ENCODE data around the gene GPR45.

The GPR45 gene

GRCh38 chr2:105254531-105255210, 13.1 kb downstream of the GPR45 start:
- Histone ChIP-seq H3K9me3 (ENCODE audit: insufficient read depth, low read depth, low read length) (0 out of 2 replicates have a peak, but pooled peaks cover 2% of the 10 kb centered on the region), H3K36me3 (ENCODE audit: insufficient read depth, low read length) (no peaks in the 10 kb centered on the region), H3K4me1 (ENCODE audit: insufficient read depth, low read length) (no peaks in the 10 kb centered on the region), H3K4me3 (ENCODE audit: low read length) (no peak overlapping the region), H3K27ac (ENCODE audit: low read depth, low read length) (no peak overlapping the region), H3K27me3 (ENCODE audit: insufficient read depth, low read length) (no peaks in the 10 kb centered on the region), H3K9ac (ENCODE audit: low read depth, low read length) (no peak overlapping the region)
- whole genome bisulfite sequencing = 83% methylated on average over 5 of the region's 5 CpGs

GRCh38 chr2:105255979-105256378, 14.4 kb downstream of the GPR45 start:
- Histone ChIP-seq H3K9ac (ENCODE audit: low read depth, low read length) (no peak overlapping the region), H3K4me3 (ENCODE audit: low read length) (no peak overlapping the region), H3K27me3 (ENCODE audit: insufficient read depth, low read length) (no peaks in the 10 kb centered on the region), H3K4me1 (ENCODE audit: insufficient read depth, low read length) (no peaks in the 10 kb centered on the region), H3K27ac (ENCODE audit: low read depth, low read length) (no peak overlapping the region), H3K36me3 (ENCODE audit: insufficient read depth, low read length) (no peaks in the 10 kb centered on the region), H3K9me3 (ENCODE audit: insufficient read depth, low read depth, low read length) (no peaks in the 10 kb centered on the region)
- 77% methylated on average over 2 of the region's 2 CpGs for WGBS

DNA sequence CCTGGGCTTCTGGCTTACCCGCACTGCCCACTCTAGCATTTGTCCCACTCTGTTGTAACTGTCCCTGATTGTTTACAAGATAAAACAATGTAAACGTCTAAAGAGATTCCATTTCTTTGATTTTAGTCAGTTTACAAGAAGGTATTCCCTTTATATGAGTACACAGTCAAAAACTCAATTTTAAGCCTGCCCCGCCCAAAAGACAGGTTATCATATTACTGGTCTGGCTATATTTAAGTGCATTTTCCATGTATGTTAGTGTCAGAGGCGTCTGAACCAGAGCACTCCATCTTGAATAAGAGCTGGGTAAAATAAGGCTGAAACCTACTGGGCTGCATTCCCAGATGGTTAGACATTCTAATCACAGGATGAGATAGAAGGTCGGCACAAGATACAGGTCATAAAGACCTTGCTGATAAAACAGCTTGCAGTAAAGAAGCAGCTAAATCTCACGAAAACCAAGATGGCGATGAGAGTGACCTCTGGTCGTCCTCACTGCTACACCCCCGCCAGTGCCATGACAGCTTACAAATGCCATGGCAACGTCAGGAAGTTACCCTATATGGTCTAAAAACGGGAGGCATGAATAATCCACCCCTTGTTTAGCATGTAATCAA, 15.0 kb downstream of the GPR45 start:
- Histone ChIP-seq H3K9ac (ENCODE audit: low read depth, low read length) (no peak overlapping the region), H3K4me1 (ENCODE audit: insufficient read depth, low read length) (no peaks in the 10 kb centered on the region), H3K9me3 (ENCODE audit: insufficient read depth, low read depth, low read length) (no peaks in the 10 kb centered on the region), H3K27me3 (ENCODE audit: insufficient read depth, low read length) (no peaks in the 10 kb centered on the region), H3K36me3 (ENCODE audit: insufficient read depth, low read length) (no peaks in the 10 kb centered on the region), H3K4me3 (ENCODE audit: low read length) (no peak overlapping the region), H3K27ac (ENCODE audit: low read depth, low read length) (no peak overlapping the region)
- WGBS = 87% methylated on average over 10 of the region's 11 CpGs

DNA sequence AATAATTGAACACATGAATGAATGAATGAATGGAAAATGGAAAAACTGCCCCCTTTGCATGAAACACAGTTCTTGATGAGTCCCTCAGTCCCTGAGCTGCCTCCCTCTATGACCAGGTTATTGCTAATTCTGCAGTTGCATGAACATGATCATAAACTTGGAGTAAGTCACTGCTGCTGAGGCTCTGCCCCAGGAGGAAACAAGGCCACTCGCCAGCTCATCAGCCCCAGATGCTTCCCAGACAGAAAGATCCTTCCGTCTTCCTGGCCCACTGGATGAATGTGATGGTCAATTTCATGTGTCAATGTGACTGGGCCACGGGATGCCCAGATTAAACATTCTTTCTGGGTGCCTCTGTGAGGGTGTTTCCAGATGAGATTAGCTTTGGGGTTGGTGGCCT, 16.4 kb downstream of the GPR45 start:
- H3K9me3 ChIP-seq (ENCODE audit: insufficient read depth, low read depth, low read length) = no peaks in the 10 kb centered on the region
- H3K36me3 ChIP-seq (ENCODE audit: insufficient read depth, low read length) = no peaks in the 10 kb centered on the region
- no peak overlapping the region for H3K9ac ChIP-seq (ENCODE audit: low read depth, low read length)
- WGBS = 92% methylated on average over 3 of the region's 3 CpGs
- H3K27me3 ChIP-seq (ENCODE audit: insufficient read depth, low read length) = no peaks in the 10 kb centered on the region
- no peaks in the 10 kb centered on the region for H3K4me1 ChIP-seq (ENCODE audit: insufficient read depth, low read length)
- no peak overlapping the region for H3K4me3 ChIP-seq (ENCODE audit: low read length)
- H3K27ac ChIP-seq (ENCODE audit: low read depth, low read length) = no peak overlapping the region

GRCh38 chr2:105258835-105259350, 17.4 kb downstream of the GPR45 start:
- no peak overlapping the region for H3K27ac ChIP-seq (ENCODE audit: low read depth, low read length)

DNA sequence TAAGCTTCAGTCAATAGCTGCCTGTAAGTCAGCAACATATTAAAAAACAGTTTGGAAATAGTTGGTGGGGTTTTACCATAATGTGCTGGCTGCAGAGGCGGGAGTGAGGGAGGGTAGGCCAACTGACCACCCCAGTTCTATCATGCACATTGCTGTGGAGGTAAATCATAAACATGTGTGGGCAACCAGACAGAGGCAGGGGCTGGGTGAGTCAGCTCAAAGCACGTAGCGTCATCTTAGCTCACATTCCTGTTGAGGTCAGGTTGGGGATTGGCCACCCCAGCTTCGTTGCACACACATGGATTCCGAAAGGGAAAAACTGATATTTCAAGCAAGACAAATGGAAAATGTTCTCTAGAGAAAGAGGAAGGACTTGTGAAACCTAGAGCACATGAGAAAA, 19.5 kb downstream of the GPR45 start:
- Histone ChIP-seq H3K27me3 (ENCODE audit: insufficient read depth, low read length) (no peaks in the 10 kb centered on the region), H3K4me1 (ENCODE audit: insufficient read depth, low read length) (no peaks in the 10 kb centered on the region), H3K36me3 (ENCODE audit: insufficient read depth, low read length) (peaks cover 4% of the 10 kb centered on the region; the same call in 1 of the 2 replicates), H3K4me3 (ENCODE audit: low read length) (no peak overlapping the region), H3K9me3 (ENCODE audit: insufficient read depth, low read depth, low read length) (no peaks in the 10 kb centered on the region), H3K9ac (ENCODE audit: low read depth, low read length) (no peak overlapping the region), H3K27ac (ENCODE audit: low read depth, low read length) (no peak overlapping the region)
- 91% methylated on average over 5 of the region's 5 CpGs for WGBS

More at GRCh38 chr2:105258835-105259350, 17.4 kb downstream of the GPR45 start:
- no peak overlapping the region for H3K4me3 ChIP-seq (ENCODE audit: low read length)
- no peaks in the 10 kb centered on the region for H3K4me1 ChIP-seq (ENCODE audit: insufficient read depth, low read length)
- no peaks in the 10 kb centered on the region for H3K9me3 ChIP-seq (ENCODE audit: insufficient read depth, low read depth, low read length)
- H3K9ac ChIP-seq (ENCODE audit: low read depth, low read length) = no peak overlapping the region
- H3K27me3 ChIP-seq (ENCODE audit: insufficient read depth, low read length) = no peaks in the 10 kb centered on the region
- no peaks in the 10 kb centered on the region for H3K36me3 ChIP-seq (ENCODE audit: insufficient read depth, low read length)
- WGBS = 92% methylated on average over 10 of the region's 10 CpGs

- H3K4me3 ChIP-seq (ENCODE audit: low read length) = no peak overlapping the region
- H3K9ac ChIP-seq (ENCODE audit: low read depth, low read length) = no peak overlapping the region
- H3K4me1 ChIP-seq (ENCODE audit: insufficient read depth, low read length) = no peaks in the 10 kb centered on the region
- whole genome bisulfite sequencing = 93% methylated on average over 10 of the region's 10 CpGs
- H3K27me3 ChIP-seq (ENCODE audit: insufficient read depth, low read length) = no peaks in the 10 kb centered on the region
- no peak overlapping the region for H3K27ac ChIP-seq (ENCODE audit: low read depth, low read length)
- H3K9me3 ChIP-seq (ENCODE audit: insufficient read depth, low read depth, low read length) = no peaks in the 10 kb centered on the region
- peaks cover 20% of the 10 kb centered on the region for H3K36me3 ChIP-seq (ENCODE audit: insufficient read depth, low read length)
Observed at GRCh38 chr2:105262651-105263091, 21.1 kb downstream of the GPR45 start.

DNA sequence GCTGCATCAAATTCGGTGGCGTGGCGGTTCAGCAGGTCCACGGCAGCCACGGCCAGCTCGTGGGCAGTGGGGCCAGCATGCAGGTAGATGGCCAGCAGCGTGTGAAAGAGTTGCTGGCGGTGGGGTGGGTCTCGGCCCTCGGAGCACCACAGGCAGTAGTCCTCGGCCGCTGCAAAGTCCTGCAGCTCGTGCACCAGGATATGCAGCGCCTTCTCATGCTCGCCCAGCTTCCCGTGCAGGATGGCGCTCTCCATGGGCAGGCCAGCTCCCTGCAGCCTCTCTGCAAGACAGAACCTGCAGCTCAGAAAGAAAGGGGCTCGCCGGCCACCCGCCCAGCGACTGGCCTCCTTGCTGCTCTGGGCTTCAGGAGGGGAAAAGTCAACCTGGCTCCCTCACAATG, 27.9 kb downstream of the GPR45 start:
- Histone ChIP-seq H3K9ac (ENCODE audit: low read depth, low read length) (no peak overlapping the region), H3K36me3 (ENCODE audit: insufficient read depth, low read length) (peaks cover 75% of the 10 kb centered on the region), H3K4me1 (ENCODE audit: insufficient read depth, low read length) (no peaks in the 10 kb centered on the region), H3K27ac (ENCODE audit: low read depth, low read length) (no peak overlapping the region), H3K9me3 (ENCODE audit: insufficient read depth, low read depth, low read length) (no peaks in the 10 kb centered on the region), H3K27me3 (ENCODE audit: insufficient read depth, low read length) (no peaks in the 10 kb centered on the region), H3K4me3 (ENCODE audit: low read length) (no peak overlapping the region)
- 95% methylated on average over 21 of the region's 21 CpGs for WGBS

GRCh38 chr2:105271393-105272045, 30.0 kb downstream of the GPR45 start:
- WGBS = 96% methylated on average over 14 of the region's 14 CpGs
- Histone ChIP-seq H3K4me3 (ENCODE audit: low read length) (no peak overlapping the region), H3K36me3 (ENCODE audit: insufficient read depth, low read length) (peaks cover 86% of the 10 kb centered on the region), H3K9me3 (ENCODE audit: insufficient read depth, low read depth, low read length) (no peaks in the 10 kb centered on the region), H3K4me1 (ENCODE audit: insufficient read depth, low read length) (no peaks in the 10 kb centered on the region), H3K9ac (ENCODE audit: low read depth, low read length) (no peak overlapping the region), H3K27ac (ENCODE audit: low read depth, low read length) (no peak overlapping the region), H3K27me3 (ENCODE audit: insufficient read depth, low read length) (no peaks in the 10 kb centered on the region)

DNA sequence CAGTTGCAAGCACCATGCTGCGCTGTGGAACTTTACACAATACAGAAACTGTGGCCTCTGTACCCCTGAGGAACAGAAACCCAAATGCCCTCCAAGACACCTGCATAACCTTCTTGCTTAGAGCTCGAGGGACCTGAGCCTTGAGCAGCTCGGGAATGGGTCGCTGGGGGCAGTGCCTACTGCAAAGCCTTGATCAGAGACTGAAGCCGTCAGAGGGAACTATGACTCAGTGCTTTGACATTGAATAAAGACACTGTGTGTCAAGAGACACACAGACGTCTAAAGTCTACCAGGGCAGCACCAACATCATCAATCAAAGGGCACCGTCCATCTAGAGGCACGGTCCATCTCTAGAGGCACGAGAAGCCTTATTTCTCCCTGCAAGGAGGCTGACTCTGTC, 30.6 kb downstream of the GPR45 start:
- no peak overlapping the region for H3K9ac ChIP-seq (ENCODE audit: low read depth, low read length)
- no peaks in the 10 kb centered on the region for H3K9me3 ChIP-seq (ENCODE audit: insufficient read depth, low read depth, low read length)
- H3K27ac ChIP-seq (ENCODE audit: low read depth, low read length) = no peak overlapping the region
- WGBS = 94% methylated on average over 9 of the region's 9 CpGs
- H3K36me3 ChIP-seq (ENCODE audit: insufficient read depth, low read length) = peaks cover 86% of the 10 kb centered on the region
- no peaks in the 10 kb centered on the region for H3K4me1 ChIP-seq (ENCODE audit: insufficient read depth, low read length)
- no peak overlapping the region for H3K4me3 ChIP-seq (ENCODE audit: low read length)
- H3K27me3 ChIP-seq (ENCODE audit: insufficient read depth, low read length) = no peaks in the 10 kb centered on the region

GRCh38 chr2:105274046-105274445, 32.5 kb downstream of the GPR45 start:
- 97% methylated on average over 1 of the region's 4 CpGs for WGBS
- Histone ChIP-seq H3K9ac (ENCODE audit: low read depth, low read length) (no peak overlapping the region), H3K36me3 (ENCODE audit: insufficient read depth, low read length) (peaks cover 78% of the 10 kb centered on the region), H3K4me1 (ENCODE audit: insufficient read depth, low read length) (no peaks in the 10 kb centered on the region), H3K9me3 (ENCODE audit: insufficient read depth, low read depth, low read length) (no peaks in the 10 kb centered on the region), H3K27me3 (ENCODE audit: insufficient read depth, low read length) (no peaks in the 10 kb centered on the region), H3K4me3 (ENCODE audit: low read length) (no peak overlapping the region), H3K27ac (ENCODE audit: low read depth, low read length) (no peak overlapping the region)

All from HUES64 (cell line).